ENCODE data around the gene COX6A2. TPM values are rescaled to one million over a fixed set of nuclear protein-coding genes. Genes with fewer than 3 reads are reported as not detected.

Gene COX6A2
- not detected for total RNA-seq

- DNase-seq: no peak
Observed at GRCh38 chr16:31428279-31428597, at the start of gene COX6A2. COX6A2 (minus strand) TSS chr16:31428360; CDS start chr16:31428325, 35 bp downstream.

GRCh38 chr16:31477220-31478216, 49.4 kb upstream of the COX6A2 start:
- DNase-seq: no peak

- DNase-seq: no peak
Observed at GRCh38 chr16:31476303-31477219, 48.4 kb upstream of the COX6A2 start.

DNA sequence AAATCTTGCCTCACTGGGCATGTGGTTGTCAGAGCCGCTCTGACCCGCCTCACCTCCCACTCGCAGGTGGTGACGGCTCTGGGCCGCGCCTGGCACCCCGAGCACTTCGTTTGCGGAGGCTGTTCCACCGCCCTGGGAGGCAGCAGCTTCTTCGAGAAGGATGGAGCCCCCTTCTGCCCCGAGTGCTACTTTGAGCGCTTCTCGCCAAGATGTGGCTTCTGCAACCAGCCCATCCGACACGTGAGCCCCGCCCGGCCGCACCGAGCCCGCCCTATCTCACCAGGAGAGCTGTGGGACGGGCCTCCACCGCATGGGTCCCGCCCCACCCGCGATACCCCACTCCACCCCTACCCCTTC, 47.8 kb upstream of the COX6A2 start:
- DNase-seq: no peak

DNA sequence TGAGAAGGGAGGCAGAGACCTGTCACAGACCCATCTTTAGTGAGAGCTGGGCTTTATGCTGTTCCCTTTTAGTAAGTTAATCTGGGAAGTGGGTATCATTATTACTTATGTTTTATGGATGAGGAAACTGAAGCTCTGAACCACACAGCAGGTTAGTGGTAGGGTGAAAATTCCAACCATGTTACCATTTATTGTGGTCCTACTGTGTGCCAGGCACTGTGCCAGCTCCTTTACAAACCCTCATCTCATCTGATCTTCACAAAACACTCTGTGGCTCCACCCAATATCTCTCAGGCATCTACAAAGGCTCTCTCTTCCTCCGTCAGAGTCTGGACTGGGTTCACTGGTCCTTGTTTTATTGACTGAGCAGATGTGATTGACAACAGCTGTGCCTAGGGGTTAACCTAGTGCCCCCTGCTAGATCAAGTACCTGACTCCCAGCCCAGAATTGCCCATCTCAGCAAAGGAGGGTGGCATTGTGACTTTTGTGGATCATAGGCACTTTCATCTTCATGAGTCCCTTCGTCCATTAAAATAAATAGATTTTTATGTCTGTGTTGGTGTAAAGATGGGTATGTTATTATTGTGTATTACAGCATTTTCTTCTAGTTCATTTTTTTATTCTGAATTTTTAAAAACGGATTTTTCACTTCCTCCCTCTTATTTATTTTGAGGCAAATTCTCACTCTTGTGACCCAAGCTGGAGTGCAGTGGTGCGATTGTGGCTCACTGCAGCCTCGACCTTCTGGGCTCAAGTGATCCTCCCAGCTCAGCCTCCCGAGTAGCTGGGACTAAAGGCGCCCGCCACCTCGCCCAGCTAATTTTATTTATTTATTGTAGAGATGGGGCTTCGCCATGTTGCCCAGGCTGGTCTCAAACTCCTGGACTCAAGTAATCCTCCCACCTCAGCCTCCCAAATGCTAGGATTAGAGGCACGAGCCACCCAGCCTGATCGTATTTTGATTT, 46.9 kb upstream of the COX6A2 start:
- DNase-seq: no peak

DNA sequence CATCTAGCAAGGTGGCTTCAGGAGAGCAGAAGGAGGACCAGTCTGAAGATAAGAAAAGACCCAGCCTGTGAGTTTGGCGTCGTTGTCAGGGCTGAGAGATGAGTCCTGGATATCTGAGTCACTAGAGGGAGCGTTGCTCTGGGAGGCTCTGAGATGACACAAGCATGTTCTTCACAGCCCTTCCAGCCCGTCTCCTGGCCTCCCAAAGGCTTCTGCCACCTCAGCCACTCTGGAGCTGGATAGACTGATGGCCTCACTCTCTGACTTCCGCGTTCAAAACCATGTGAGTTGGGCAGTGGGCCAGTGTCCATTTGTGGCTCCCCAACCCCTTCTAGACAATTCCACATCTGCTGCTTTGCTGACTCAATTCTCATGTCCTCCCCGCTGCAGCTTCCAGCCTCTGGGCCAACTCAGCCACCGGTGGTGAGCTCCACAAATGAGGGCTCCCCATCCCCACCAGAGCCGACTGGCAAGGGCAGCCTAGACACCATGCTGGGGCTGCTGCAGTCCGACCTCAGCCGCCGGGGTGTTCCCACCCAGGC, 46.1 kb upstream of the COX6A2 start:
- DNase-seq: no peak

GRCh38 chr16:31473264-31473984, 45.3 kb upstream of the COX6A2 start:
- no peak for DNase-seq

GRCh38 chr16:31472709-31473203, 44.6 kb upstream of the COX6A2 start:
- no peak for DNase-seq

- DNase-seq: no peak
Observed at GRCh38 chr16:31471875-31472708, 43.9 kb upstream of the COX6A2 start, which contains the start of gene TGFB1I1. TGFB1I1 (plus strand) TSS chr16:31472152; CDS start chr16:31472189, 37 bp downstream.

GRCh38 chr16:31471241-31471874, 43.2 kb upstream of the COX6A2 start:
- no peak for DNase-seq

DNA sequence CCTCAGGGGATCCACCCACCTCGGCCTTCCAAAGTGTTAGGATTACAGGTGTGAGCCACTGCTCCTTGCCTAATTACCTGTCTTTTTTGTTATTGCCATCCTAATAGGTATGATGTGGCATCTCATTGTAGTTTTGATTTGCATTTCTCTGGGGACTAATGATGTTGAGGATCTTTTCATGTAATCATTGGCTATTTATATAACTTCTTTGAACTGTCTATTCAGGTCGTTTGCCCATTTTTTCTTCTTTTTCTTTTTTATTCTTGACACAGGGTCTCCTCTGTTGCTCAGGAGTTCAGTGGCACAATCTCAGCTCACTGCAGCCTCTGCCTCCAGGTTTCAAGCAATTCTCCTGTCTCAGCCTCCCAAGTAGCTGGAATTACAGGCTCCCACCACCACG, 42.5 kb upstream of the COX6A2 start:
- DNase-seq: no peak

DNA sequence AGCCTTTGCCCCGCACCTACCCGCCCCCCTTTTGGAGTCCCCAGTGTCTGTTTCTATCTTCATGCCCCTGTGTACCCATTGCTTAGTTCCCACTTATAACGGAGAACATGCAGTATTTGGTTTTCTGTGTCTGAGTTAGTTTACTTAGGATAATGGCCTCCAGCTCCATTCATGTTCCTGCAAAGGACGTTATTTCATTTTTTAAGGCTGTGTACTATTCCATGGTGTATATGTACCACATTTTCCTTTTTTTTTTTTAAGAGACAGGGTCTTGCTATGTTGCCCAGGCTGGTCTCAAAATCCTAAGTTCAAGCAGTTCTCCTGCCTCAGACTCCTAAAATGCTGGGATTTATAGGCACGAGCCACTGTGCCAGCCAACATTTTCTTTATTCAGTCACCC, 39.7 kb upstream of the COX6A2 start:
- no peak for DNase-seq

DNA sequence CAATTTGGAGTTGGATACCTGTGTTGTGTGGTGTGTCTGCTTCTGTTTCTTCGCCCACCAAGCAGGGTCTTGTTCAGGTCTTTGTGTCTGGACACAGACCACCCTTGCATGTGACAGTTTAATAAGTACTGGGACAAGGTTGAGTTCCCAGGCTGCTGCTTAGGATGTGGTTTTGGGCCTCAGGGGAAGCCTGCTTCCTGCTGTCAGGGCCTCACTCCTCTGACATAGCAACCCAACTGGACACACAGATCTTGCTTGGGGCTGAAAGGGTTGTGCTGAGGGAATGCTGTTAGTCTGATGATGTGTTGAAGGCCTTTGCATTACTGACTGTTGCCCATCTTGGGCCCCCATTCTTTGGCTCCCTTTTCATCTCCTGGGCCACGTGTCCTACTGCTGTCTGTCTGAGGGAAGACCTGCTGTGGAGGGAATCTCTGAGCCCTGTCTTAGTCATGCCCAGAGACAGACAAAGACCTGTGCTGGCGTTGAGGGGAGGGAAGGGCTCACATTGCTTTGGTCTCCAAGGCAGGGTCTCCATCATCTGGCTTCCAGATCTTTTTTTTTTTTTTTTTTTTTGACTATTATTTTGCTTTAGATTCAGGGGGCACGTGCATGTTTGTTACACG, 39.1 kb upstream of the COX6A2 start:
- DNase-seq: no peak

DNA sequence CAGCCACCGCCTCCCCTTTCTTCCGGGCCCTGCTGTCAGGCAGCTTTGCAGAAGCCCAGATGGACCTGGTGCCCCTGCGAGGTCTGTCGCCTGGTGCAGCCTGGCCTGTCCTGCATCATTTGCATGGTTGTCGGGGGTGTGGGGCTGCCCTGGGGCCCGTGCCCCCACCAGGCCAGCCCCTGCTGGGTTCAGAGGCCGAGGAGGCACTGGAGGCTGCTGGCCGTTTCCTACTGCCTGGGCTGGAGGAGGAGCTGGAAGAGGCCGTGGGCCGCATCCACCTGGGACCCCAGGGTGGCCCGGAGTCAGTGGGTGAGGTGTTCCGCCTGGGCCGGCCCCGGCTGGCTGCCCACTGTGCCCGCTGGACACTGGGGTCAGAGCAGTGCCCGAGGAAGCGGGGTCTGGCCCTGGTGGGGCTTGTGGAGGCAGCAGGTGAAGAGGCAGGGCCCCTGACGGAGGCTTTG, 38.3 kb upstream of the COX6A2 start:
- no peak for DNase-seq

GRCh38 chr16:31465788-31466370, 37.7 kb upstream of the COX6A2 start:
- no peak for DNase-seq

- no peak for DNase-seq
Observed at GRCh38 chr16:31464781-31465260, 36.7 kb upstream of the COX6A2 start.

- DNase-seq: no peak
Observed at GRCh38 chr16:31464348-31464769, 36.2 kb upstream of the COX6A2 start.
